SU-DHL-6 (cell line): ENCODE results near the gene TFAP2C.

Experiments used
- EZH2phosphoT487 ChIP-seq: fragments of 200-600 bp; sonication (generic), shearing (Covaris generic); conservative IDR thresholded peaks from 2 replicates; pipeline ENCODE4 v1.6.1; 2018; ENCODE audit warnings: mild to moderate bottlenecking, antibody characterized with exemption, low read length, moderate library complexity, mixed read lengths
- TF ChIP-seq, protein P1 (sequence below): fragments of 200-600 bp; sonication (generic); IDR thresholded peaks from one replicate; pipeline ENCODE4 v1.5.1; 2017; ENCODE audit warnings: antibody characterized with exemption, mild to moderate bottlenecking, low read length, moderate library complexity; ENCODE audit not compliant: insufficient read depth, poor library complexity, severe bottlenecking

DNA sequence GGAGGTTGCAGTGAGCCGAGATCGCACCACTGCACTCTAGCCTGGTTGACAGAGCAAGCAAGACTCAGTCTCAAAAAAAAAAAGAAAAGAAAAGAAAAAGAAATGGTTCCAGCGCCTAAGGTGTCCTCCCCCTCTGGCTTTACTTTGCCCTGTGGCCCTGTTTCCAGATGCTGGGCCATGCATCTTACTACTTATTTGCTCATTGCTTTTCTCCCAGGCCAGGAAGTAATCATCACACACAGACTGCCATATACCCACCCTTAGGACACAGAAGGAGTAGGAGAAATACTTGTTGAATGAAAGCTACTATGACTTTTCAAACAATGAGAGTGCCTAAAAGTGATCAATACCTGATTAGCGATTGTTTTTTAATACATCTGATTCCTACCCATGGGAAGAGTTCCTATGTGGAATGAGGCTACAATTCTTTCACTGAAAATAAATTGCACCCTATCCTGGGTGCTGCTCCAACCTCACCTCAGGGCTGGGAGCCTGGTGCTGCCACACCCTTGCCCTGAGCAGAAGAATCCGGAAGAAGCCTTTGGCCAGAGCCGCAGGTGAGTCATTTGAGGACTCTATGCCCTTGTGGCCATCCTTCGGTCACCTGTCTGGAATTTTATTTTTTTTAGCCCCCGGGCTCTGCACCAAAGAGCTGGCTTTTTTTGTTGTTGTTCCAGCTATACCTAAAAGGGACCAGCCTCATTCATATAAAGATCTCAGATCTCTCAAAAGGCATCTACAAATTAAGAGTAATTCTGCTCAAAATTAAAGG, 22.7 kb upstream of the TFAP2C start:
- TF ChIP-seq, protein P1, sequence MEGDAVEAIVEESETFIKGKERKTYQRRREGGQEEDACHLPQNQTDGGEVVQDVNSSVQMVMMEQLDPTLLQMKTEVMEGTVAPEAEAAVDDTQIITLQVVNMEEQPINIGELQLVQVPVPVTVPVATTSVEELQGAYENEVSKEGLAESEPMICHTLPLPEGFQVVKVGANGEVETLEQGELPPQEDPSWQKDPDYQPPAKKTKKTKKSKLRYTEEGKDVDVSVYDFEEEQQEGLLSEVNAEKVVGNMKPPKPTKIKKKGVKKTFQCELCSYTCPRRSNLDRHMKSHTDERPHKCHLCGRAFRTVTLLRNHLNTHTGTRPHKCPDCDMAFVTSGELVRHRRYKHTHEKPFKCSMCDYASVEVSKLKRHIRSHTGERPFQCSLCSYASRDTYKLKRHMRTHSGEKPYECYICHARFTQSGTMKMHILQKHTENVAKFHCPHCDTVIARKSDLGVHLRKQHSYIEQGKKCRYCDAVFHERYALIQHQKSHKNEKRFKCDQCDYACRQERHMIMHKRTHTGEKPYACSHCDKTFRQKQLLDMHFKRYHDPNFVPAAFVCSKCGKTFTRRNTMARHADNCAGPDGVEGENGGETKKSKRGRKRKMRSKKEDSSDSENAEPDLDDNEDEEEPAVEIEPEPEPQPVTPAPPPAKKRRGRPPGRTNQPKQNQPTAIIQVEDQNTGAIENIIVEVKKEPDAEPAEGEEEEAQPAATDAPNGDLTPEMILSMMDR, result no peak
- no peak for TF ChIP-seq EZH2phosphoT487
